GM19035 (cell line): ENCODE measurements around the gene KCNJ6.
"Not testable (repeated sequence)": the region's sequence is repeated elsewhere in the genome, so short reads cannot be mapped to it uniquely, and the experiment has no call there.

ENCODE experiments used
- ATAC-seq: cut with Tn5 transposase; IDR thresholded peaks from one replicate; pipeline ENCODE4 v1.9.1; 2021; ENCODE audit not compliant: unreplicated experiment

Gene KCNJ6

DNA sequence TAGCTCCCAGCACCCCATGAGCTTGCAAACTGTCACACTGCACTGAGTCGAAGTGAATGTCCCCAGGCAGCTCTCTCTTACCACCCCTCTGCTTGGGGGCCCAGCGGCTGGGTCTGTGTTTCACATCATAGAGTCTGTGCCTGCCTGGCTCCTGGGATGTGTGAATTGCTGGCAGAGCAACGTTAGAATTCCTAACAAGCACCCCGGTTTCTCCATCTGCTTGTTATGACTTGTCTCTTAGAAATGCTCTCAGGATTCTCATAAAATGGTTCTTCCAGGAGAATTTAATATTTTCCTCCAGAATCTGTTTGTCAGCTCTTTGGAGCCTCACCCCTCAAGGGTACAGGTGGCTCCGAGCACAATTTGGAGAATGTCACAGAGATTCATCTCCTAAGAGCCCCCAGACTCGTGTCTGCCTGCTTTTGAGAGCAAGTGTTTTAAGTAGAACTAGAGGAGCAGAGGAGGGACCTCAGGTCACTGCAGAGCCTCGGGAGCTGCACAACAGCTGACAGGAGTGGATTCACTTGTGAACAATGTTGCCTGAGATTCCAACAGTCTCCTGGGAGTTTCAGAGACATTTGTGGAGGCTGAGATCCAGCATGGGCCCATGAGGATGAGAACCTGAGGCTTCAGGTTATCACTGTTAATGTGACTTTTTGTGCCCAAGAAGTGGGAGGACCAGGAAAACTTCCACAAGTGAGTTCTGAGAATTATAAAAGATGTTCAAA lies 131.5 kb downstream of the KCNJ6 start:
- ATAC-seq: no peak

DNA sequence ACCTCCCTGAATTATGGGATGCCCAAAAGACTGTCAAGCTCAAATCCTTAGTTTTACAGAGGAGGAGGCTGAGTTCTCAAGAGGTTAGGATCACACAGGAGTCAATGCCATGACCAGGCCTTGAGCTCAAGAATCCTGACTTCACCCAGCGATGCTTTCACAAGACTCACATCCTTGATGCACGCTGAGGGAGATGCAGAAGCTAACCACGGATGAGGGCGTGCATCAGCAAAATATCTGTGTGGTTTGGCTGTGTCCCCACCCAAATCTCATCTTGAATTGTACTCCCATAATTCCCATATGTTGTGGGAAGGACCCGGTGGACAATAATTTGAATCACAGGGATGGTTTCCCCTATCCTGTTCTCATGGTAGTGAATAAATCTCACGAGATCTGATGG lies 133.2 kb downstream of the KCNJ6 start:
- no peak for ATAC-seq

DNA sequence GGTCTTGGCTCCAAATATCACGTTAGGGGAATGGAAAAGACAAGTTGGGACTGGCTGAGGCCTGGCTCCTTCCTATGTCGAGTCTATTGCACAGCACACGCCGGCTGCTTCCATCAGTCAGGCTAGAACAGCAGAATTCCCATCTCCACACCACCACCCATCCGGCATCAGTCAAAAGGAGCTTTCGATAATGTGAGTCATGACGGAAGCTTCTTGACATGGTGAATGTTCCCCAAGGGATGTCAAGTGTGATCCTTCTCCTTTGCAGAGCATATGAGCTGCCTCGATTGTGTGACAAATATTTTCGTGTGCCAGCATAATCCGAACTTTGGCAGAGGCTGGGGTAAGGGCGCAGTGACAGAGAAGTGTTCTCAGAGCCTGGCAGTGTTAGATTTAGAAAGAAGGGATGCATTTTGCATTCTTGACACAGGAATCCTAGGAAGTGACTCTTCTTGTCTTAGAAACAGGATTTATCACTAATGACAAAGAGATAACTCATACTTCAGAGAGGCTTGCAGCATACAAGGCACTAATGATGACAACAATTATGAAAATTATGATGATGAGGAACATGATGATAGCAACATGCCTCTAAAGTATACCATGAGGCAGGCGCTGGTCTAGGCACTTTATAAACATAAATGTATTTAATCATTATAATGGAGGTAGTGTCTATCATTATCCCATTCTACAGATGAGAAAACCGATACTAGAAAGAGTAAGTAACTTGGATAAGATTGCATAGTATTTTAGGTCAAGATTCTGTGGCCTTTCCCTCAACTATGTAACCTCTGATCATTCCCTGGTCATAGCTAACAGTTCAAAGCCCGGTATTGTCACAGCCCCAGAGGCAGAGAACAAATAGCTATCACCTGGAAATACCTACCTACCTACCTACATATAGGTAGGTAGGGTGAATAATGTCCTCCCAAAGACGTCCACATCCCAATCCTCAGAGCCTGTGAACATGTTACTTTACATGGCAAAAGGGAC lies 135.0 kb downstream of the KCNJ6 start:
- no peak for ATAC-seq

DNA sequence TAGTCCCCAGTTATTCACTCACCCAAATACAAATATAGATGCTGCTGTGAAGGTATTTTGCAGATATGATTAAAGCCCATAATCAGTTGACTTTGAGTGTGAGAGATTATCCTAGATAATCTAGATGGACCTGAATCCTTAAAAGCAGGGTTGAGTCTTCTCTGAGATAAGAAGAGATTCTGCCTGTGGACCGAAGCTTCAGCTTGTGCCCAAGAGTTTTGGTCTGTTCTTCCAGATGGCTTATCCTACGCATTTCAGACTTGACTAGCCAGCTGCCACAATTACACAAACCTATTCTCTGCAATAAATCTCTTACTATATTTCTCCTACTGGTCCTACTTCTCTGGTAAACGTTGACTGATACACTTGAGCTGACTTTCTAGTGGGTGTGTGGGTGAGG lies 145.1 kb downstream of the KCNJ6 start:
- ATAC-seq: no peak

DNA sequence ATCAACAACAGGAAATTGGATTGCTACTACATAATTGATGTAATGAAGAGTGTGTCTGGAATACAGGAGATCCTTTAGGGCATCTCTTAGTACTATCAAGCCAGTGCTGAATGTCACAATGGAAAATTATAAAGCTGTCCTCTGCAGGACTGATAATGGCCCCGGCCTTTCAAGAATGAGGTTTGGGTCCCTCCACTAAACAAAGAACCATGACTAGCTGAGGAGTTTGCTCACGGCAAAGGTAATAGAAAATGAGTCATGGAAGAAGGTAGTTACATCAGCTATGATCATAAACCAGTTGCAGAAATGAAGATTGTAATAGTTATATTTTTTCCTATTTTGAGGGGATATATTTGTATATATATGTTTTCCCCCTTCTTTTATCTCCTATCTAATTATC lies 145.8 kb downstream of the KCNJ6 start:
- no peak for ATAC-seq

DNA sequence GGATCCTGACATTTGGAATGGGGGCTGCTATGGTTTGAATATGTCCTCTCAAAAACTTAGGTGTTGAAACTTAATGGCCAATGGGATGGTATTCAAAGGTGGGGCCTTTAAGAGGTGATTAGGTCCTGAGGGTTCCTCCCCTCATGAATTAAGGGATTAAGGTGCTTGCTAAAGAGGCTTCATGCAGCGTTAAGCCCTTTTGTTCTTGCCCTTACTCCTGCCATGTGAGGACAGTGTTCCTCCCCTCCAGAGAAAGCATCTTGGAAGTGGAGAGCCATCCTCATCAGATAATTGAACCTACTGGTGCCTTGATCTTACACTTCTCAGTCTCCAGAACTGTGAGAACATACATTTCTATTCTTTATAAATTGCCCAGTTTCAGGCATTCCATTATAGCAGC lies 146.6 kb downstream of the KCNJ6 start:
- ATAC-seq: no peak

DNA sequence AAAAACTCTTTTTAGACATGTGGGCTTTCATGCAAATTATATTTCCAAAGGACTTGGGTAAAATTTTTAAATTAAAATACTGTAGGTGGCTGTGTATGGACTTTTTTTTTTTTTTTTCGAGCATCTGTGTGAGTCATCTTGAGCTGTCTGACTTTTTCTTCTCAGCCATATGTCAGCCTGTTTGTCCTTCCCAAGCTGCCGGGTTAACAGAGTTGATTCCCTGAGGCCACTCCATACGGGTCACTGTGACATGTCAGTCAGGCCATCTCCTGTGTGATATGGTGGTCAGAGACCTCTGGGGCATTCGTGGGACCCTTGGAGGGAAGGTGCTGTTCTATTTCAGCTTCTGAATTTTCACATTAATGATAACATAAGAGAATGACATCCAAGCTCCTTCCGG lies 148.3 kb downstream of the KCNJ6 start:
- ATAC-seq: no peak

DNA sequence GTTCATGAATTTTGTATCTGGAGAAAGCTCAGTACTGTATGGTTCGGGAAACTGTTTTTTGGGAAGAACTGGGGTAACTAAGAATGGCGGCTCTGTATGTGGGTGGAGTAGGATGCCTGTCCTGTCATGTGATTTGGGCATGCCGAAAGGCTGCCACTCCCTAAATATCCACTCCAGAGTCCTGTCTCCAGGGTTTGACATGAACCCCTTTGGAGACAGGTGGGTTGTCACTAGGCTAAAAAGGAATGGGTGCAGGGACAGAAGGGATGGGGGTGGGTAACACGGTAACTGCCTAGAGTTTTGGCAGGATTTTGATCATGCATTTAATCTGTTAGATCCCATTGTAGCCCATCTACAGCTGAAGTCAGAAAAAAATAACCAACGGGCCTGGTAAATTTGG lies 150.1 kb downstream of the KCNJ6 start:
- no peak for ATAC-seq

DNA sequence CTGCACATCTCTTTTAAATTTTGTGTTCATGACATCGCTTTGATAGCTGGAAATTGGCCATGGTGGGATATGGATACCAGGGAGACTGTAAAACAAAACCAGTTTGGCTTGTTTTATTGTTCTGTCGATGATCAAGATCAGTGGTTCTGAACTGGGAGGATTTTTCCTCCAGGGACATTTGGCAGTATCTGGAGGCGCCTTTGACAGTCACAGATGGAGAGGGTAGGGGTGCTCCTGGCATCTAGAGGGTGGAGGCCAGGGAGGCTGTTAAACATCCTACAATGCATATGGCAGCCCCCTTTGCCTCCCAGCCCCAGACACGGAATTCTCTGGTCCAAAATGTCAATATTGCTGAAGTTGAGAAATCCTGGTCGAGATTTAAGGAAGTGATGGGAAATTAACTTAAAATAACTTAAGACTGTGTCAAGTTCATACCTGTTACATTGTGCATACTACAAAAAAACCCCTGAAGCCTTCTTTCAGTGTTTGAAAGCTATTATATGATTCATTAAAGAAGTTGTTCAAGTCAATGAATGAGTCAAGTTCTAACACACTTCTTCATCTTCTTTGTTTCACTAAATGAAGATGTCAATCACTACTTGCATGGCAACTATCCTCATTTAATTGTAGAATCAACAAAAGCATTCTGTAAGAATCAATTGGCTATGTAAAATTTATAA lies 150.9 kb downstream of the KCNJ6 start:
- no peak for ATAC-seq

DNA sequence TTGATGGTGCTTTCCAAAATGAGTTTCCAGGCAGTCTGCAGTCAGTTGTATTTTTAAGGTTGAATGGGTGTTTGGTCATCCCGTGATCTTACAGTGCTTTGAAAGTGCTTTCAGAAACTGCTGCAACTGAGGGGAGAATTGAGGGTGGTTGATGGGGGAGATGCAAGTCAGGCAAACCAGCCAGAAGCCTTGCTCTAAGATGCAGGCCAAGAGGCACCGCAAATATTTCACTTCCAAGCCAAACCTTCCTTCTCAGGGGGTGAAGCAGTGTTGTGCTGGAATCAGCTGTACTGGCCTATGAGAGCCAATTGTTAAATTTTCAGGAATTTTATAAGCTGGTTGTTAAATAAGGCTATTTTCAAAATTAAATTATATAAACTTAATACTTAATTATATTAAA lies 151.6 kb downstream of the KCNJ6 start:
- no peak for ATAC-seq

DNA sequence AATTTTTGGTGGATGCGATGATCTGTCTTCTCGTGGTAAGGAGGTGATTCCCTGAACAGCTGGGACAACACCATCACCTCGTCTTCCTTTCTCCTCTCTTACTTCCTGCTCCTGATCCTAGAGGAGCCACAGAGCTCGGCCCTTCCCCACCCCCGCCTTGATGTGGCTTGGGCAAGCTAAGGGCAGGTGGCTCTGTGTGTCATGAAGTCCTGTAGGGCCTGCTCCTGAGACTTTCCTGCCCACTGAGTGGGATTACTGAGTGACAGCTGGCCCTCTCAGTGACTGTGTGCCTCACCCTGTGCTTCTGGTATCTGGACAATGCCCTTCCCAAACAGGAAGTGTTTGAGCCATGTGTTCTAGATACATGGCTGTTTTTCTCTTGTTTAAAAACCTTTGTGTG lies 153.0 kb downstream of the KCNJ6 start:
- ATAC-seq: no peak

DNA sequence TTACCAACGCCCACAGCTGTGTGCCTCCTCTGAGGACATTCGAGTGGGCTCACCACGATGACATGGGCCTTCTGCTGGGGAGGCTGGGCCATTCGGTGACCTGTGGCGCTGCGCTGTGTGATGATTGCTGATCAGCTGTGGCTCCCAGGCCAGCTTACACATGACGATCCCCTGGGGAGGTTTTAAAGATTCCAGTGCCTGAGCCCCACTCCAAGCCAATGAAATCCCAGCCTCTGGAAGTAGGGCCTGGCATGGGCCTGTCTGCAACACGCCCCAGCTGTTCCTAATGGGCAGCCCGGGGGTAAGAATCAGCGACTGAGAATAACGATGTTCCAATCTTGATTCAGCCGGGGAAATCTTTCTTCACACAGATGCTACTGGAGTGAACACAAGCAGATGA lies 153.7 kb downstream of the KCNJ6 start:
- no peak for ATAC-seq

DNA sequence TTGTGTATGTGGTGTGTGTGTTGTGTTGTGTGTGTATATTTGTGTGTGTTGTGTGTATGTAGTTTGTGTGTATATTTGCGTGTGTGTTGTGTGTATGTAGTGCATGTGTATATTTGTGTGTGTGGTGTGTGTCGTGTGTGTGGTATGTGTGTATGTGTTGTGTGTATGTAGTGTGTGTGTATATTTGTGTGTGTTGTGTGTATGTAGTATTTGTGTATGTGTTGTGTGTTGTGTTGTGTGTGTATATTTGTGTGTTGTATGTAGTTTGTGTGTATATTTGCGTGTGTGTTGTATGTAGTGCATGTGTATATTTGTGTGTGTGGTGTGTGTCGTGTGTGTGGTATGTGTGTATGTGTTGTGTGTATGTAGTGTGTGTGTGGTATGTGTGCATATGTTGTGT lies 154.9 kb downstream of the KCNJ6 start:
- ATAC-seq: not testable (repeated sequence)

DNA sequence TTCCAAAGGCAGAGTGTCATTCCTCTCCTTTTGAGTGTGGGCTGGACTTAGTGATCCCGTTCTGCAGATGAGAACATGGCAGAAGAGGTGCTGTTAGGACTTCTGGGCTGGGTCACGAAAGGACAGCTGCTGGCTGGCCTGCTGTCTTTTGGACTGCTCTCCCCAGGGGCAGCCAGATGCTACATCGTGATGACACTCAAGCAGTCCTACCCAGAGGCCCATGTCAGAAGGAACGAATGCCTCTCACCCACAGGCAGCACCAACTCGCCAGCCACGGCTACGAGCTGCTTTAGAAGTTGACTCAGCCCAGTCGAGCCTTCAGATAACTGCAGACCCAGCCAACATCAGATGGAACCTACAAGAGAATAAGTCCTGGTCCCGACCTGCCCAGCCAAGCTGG lies 156.5 kb downstream of the KCNJ6 start:
- no peak for ATAC-seq

DNA sequence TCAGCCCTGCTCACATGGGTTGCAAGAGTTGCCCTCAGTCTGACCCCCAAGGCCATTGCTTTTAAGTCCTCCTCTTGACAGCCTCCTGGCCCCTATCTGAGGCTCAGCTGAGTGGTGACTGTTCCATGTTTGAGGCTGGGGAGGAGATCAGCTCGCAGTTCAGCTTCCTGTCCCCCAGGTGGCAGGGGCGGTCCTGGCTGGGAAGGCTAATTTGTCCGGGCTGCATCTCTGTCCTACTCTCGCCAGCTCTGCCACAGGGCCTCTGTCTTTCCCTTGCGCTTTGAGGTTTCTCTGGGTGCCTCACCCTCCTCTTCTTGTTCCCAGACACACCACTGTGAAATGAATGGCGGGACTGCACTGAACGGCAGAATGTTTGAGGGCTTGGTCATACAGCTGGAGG lies 157.3 kb downstream of the KCNJ6 start:
- no peak for ATAC-seq

DNA sequence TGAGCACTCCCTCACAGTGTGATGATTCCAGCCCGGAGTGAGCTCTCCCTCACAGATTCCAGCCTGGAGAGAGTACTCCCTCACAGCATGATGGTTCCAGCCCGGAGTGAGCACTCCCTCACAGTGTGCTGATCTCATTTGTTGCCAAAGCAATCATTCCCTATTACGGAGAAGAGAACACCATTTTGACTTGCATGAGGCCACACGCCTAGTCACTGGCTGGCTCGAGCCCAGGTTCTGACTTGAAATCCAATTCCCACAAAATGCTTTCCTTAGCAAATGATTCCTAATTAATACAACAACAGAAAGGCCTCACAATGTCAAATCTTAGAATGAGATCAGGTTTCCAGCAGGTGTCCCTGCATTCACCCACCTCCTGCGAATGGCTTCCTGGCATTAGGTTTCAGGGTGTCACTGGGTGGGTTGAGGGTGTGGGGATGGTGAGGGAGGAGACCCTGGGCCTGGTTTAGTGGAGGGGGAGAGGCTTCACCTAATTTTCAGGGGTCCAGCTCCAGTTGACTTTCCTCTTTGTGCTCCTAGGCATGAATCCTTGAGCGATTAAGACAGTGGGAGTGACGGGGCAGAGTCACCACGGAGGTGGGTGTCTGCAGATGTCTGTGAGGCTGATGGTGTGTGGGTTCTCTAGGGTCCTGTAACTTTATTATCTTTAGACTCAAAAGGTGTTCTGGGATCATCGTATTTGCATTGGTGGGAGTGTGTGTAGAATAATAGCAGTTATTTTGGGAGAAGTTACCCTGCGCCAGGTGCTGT lies 158.5 kb downstream of the KCNJ6 start:
- ATAC-seq: no peak

DNA sequence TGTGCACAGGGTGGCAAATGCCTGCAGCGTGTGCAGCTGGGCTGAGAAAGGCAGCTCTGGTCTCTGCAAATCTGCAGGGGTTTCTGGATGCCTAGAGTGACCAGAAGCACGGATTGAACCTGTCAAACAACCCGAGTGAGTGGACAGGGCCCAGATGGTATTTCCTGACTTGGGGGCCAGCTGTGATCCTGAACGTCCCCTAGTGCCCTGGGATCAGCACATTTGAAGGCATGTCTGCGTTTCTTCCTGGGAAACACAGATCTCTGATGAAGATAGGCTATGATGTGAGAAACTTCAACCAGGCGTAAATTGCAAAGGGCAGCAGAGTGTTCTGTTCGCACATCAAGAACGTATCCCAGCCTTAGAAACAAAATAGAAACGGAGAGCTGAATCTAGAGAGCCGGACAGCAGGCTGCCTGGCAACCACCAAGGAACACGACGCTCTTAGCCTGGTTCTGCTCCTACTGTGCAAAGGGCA lies 163.1 kb downstream of the KCNJ6 start:
- ATAC-seq: no peak

DNA sequence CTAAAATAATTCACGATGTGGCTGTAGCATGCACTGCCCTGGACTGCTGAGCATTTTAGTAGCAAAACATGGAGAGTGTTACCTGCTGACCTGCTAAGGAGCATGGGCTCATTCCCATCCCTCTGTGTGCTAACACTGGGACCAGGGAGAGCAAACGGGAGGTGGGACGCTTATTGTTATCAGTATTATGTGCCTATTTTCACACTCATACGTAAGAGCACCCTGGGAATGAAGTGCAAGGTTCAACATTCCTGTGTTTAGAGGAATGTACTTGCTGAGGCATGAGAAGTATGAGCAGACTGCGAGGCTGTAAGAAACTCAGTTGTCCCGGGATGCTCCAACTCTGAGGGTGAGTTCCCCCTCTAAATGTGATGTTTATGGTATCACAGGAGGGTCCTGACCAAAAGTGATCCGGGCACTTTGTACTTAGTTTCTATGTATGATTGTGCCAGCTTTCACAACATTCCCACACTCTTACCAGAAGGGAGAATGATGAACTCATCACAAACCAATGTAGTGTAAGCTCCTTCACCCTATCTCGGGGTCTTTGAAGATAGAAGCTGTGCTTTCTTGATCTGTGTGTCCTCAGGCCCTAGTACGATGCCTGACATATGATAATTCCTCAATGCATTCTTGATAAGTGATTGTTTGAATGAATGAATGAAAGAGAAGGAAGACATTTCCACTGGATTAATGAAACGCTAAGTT lies 164.8 kb downstream of the KCNJ6 start:
- ATAC-seq: no peak

DNA sequence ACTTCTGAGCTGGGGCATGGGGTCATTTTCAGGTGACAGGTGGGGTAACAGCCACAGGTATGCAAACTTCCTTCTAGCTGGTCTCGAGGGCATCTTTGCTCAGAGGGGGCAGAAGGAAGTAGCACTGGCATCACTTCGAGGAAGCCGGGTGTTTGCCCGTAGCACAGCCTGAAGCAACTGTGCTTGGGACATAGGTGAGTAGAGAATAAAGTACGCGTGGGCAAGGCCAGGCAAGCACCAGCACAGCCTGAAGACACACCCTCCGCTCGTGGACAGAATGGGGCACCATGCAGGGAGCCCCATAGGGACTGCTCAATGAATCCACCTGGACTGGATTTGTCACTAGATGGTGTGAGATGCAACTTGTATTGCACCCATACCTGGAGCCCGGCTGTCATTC lies 167.1 kb downstream of the KCNJ6 start:
- no peak for ATAC-seq

DNA sequence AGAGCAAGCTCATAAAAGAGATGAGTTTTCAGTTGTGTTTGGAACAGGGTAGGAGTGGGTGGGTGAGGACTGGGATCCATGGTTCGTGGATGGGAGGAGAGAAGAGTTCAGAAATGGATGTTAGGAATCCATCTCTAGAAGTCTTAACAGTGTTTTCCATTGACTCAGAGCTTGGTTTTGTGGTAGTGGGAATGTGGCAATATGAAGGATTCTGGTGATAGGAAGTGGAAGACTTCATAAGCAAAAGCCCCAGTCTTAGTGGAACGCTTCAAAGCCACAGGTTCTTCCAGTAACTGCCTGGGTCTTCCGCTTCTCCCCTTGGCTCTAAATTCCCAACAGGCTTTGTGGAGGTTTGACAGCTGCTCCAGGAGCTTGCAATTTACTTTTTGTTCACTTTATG lies 167.9 kb downstream of the KCNJ6 start:
- no peak for ATAC-seq
